ENCODE data around the gene ANKRD6.

Gene ANKRD6

GRCh38 chr6:89605861-89606260, 172.9 kb downstream of the ANKRD6 start:
- TF ChIP-seq EZH2phosphoT487 (conservative IDR thresholded peaks at IDR 0.05; ENCODE audit: low read length) (no peak), CTCF (IDR thresholded peaks at IDR 0.05; ENCODE audit: insufficient read depth, low read length, poor library complexity, severe bottlenecking) (no peak)
- no peak overlapping the region for H3K9ac ChIP-seq (ENCODE audit: low read length)
- no peak overlapping the region for H2AFZ ChIP-seq (ENCODE audit: low read depth, low read length, severe bottlenecking)
- H3K9me2 ChIP-seq (replicated peaks; ENCODE audit: insufficient read depth, low read length), result no peaks in the 10 kb centered on the region
- no peaks in the 10 kb centered on the region for H3K79me2 ChIP-seq (ENCODE audit: insufficient read depth, low read length)
- H3K27me3 ChIP-seq (ENCODE audit: low read length), result no peaks in the 10 kb centered on the region
- no peaks in the 10 kb centered on the region for H4K20me1 ChIP-seq (ENCODE audit: low read depth, low read length)
- no peaks in the 10 kb centered on the region for H3K9me3 ChIP-seq (ENCODE audit: insufficient read depth, low read length)
- H3F3A ChIP-seq (ENCODE audit: insufficient read depth), result no peaks in the 10 kb centered on the region
- no peak overlapping the region for H3K4me3 ChIP-seq (ENCODE audit: insufficient read depth, low read length, poor library complexity, severe bottlenecking)
- H3K27ac ChIP-seq (ENCODE audit: low read depth, low read length), result no peak overlapping the region
- H3K4me2 ChIP-seq (ENCODE audit: low read depth, low read length, poor library complexity, severe bottlenecking), result no peak overlapping the region
- H3K36me3 ChIP-seq (ENCODE audit: low read length), result no peaks in the 10 kb centered on the region

GRCh38 chr6:89610149-89610642, 177.2 kb downstream of the ANKRD6 start:
- Histone ChIP-seq H4K20me1 (ENCODE audit: low read depth, low read length) (no peaks in the 10 kb centered on the region), H3K9ac (ENCODE audit: low read length) (no peak overlapping the region), H3K36me3 (ENCODE audit: low read length) (no peaks in the 10 kb centered on the region), H3K27me3 (ENCODE audit: low read length) (no peaks in the 10 kb centered on the region), H3K4me3 (ENCODE audit: insufficient read depth, low read length, poor library complexity, severe bottlenecking) (no peak overlapping the region), H2AFZ (ENCODE audit: low read depth, low read length, severe bottlenecking) (no peak overlapping the region), H3F3A (ENCODE audit: insufficient read depth) (no peaks in the 10 kb centered on the region), H3K9me2 (replicated peaks; ENCODE audit: insufficient read depth, low read length) (no peaks in the 10 kb centered on the region), H3K9me3 (ENCODE audit: insufficient read depth, low read length) (no peaks in the 10 kb centered on the region), H3K27ac (ENCODE audit: low read depth, low read length) (no peak overlapping the region), H3K79me2 (ENCODE audit: insufficient read depth, low read length) (no peaks in the 10 kb centered on the region), H3K4me2 (ENCODE audit: low read depth, low read length, poor library complexity, severe bottlenecking) (no peak overlapping the region)
- no peak for TF ChIP-seq EZH2phosphoT487 (conservative IDR thresholded peaks at IDR 0.05; ENCODE audit: low read length)
- TF ChIP-seq CTCF (IDR thresholded peaks at IDR 0.05; ENCODE audit: insufficient read depth, low read length, poor library complexity, severe bottlenecking), result peak; percentile 97

- Histone ChIP-seq H2AFZ (ENCODE audit: low read depth, low read length, severe bottlenecking) (no peak overlapping the region), H3K9ac (ENCODE audit: low read length) (no peak overlapping the region), H3K27ac (ENCODE audit: low read depth, low read length) (no peak overlapping the region), H3K27me3 (ENCODE audit: low read length) (no peaks in the 10 kb centered on the region), H4K20me1 (ENCODE audit: low read depth, low read length) (no peaks in the 10 kb centered on the region), H3K4me2 (ENCODE audit: low read depth, low read length, poor library complexity, severe bottlenecking) (no peak overlapping the region), H3K9me2 (replicated peaks; ENCODE audit: insufficient read depth, low read length) (no peaks in the 10 kb centered on the region), H3K4me3 (ENCODE audit: insufficient read depth, low read length, poor library complexity, severe bottlenecking) (no peak overlapping the region), H3K9me3 (ENCODE audit: insufficient read depth, low read length) (no peaks in the 10 kb centered on the region), H3K36me3 (ENCODE audit: low read length) (no peaks in the 10 kb centered on the region), H3K79me2 (ENCODE audit: insufficient read depth, low read length) (no peaks in the 10 kb centered on the region), H3F3A (ENCODE audit: insufficient read depth) (no peaks in the 10 kb centered on the region)
- no peak for TF ChIP-seq CTCF (IDR thresholded peaks at IDR 0.05; ENCODE audit: insufficient read depth, low read length, poor library complexity, severe bottlenecking)
- TF ChIP-seq EZH2phosphoT487 (conservative IDR thresholded peaks at IDR 0.05; ENCODE audit: low read length), result no peak
Measured at GRCh38 chr6:89611666-89612065, 178.7 kb downstream of the ANKRD6 start.
